PC-3 (cell line): ENCODE measurements around the gene NOC2L. TPM values are rescaled to one million over a fixed set of nuclear protein-coding genes. Genes with fewer than 3 reads are reported as not detected.

ENCODE experiments used
- ATAC-seq: fragments of 200-7000 bp; cut with Tn5 transposase; 2 replicates; pipeline ENCODE4 v1.9.1; 2020; ENCODE audit warnings: mild to moderate bottlenecking, moderate library complexity
- BruUV-seq: library from RNA; stranded (reverse); fragments of 400-500 nt; replicated peaks from 2 replicates; lab custom pipeline; 2021; lab: Mats Ljungman, UMichigan
- CTCF ChIA-PET: fragments of 300-600 bp; sonication (Branson Sonifier 250); formaldehyde crosslinking; loops from one replicate; lab custom pipeline; 2022; ENCODE audit warnings: antibody characterized with exemption; lab: Charles Lee
- POLR2A ChIA-PET: fragments of 300-600 bp; sonication (Branson Sonifier 250); formaldehyde crosslinking; loops from one replicate; lab custom pipeline; 2022; ENCODE audit warnings: antibody characterized with exemption; ENCODE audit not compliant: unreplicated experiment; lab: Charles Lee
- DNase-seq: peaks from one replicate; pipeline ENCODE4 v3.0.0-alpha.2; 2015
- H2AFZ ChIP-seq: fragments of 300-600 bp; sonication (generic); 2 replicates; pipeline ENCODE4 v1.6.0; 2016; ENCODE audit warnings: antibody characterized with exemption, low read length
- H3F3A ChIP-seq: fragments of 300-600 bp; sonication (generic); one replicate; pipeline ENCODE4 v1.6.0; 2017; ENCODE audit warnings: antibody characterized with exemption, low read length, control low read depth, mild to moderate bottlenecking; ENCODE audit not compliant: unreplicated experiment
- H3K27ac ChIP-seq: fragments of 300-600 bp; sonication (generic); 2 replicates; pipeline ENCODE4 v1.5.1; 2016; ENCODE audit warnings: mild to moderate bottlenecking, low read length
- H3K27me3 ChIP-seq: fragments of 300-600 bp; sonication (generic); 2 replicates; pipeline ENCODE4 v1.6.1; 2016; ENCODE audit warnings: low read length, mixed read lengths
- H3K36me3 ChIP-seq: fragments of 300-600 bp; sonication (generic); 2 replicates; pipeline ENCODE4 v1.6.1; 2016; ENCODE audit warnings: low read depth, mixed run types, low read length, mixed read lengths
- H3K4me1 ChIP-seq: fragments of 300-600 bp; sonication (generic); 2 replicates; pipeline ENCODE4 v1.5.1; 2016; ENCODE audit warnings: low read length; ENCODE audit not compliant: insufficient read depth
- H3K4me2 ChIP-seq: fragments of 300-600 bp; sonication (generic); 2 replicates; pipeline ENCODE4 v1.6.0; 2016; ENCODE audit warnings: low read length
- H3K4me3 ChIP-seq: fragments of 300-600 bp; sonication (generic); 2 replicates; pipeline ENCODE4 v1.5.1; 2016; ENCODE audit warnings: mild to moderate bottlenecking, low read length, mixed read lengths
- H3K79me2 ChIP-seq: fragments of 300-600 bp; sonication (generic); 2 replicates; pipeline ENCODE4 v1.6.1; 2017; ENCODE audit warnings: low read length, mixed read lengths
- H3K9ac ChIP-seq: fragments of 300-600 bp; sonication (generic); 2 replicates; pipeline ENCODE4 v1.6.0; 2016; ENCODE audit warnings: mild to moderate bottlenecking, low read length
- H3K9me2 ChIP-seq: fragments of 300-600 bp; sonication (generic); replicated peaks from 2 replicates; pipeline ENCODE4 v1.6.1; 2016; ENCODE audit warnings: mixed run types, low read length, mixed read lengths
- H3K9me3 ChIP-seq: fragments of 300-600 bp; sonication (generic); 2 replicates; pipeline ENCODE4 v1.6.1; 2016; ENCODE audit warnings: low read length, mixed read lengths
- H4K20me1 ChIP-seq: fragments of 300-600 bp; sonication (generic); 2 replicates; pipeline ENCODE4 v1.6.1; 2016; ENCODE audit warnings: low read length, mixed read lengths
- CTCF ChIP-seq: fragments of 300-600 bp; sonication (generic); conservative IDR thresholded peaks from 2 replicates; pipeline ENCODE4 v1.5.1; 2017; ENCODE audit warnings: antibody characterized with exemption, low read depth, mild to moderate bottlenecking, low read length
- EZH2 ChIP-seq: fragments of 300-600 bp; sonication (generic); IDR thresholded peaks from one replicate; pipeline ENCODE4 v1.6.1; 2017; ENCODE audit warnings: antibody characterized with exemption, mild to moderate bottlenecking, low read length; ENCODE audit not compliant: unreplicated experiment
- EZH2phosphoT487 ChIP-seq: fragments of 300-600 bp; sonication (generic); IDR thresholded peaks from 2 replicates; pipeline ENCODE4 v1.6.1; 2018; ENCODE audit warnings: mild to moderate bottlenecking, antibody characterized with exemption, low read length, borderline replicate concordance
- intact Hi-C: fragments of 100-400 bp; cut with micrococcal nuclease; formaldehyde crosslinking; loops from 2 replicates; pipeline ENCODE4 v1.9.0; 2023
- total RNA-seq: library from RNA; depleted of rRNA; stranded (reverse); fragments of >200 nt; gene quantifications from 2 replicates; pipeline ENCODE4 v1.2.3, GENCODE V29; 2014

Gene NOC2L
- total RNA-seq, 1 experiment from 2014 or later: 262 TPM

- TF ChIP-seq CTCF: no peak
- no peak for TF ChIP-seq EZH2phosphoT487
- TF ChIP-seq EZH2: no peak
- H3K27ac ChIP-seq: no peak overlapping the region
- intact Hi-C loops: no loop called here
- DNase-seq: no peak
- BruUV-seq: no TSS peak
- H3K4me3 ChIP-seq: no peak overlapping the region
- peaks cover 38% of the 10 kb centered on the region for H3K79me2 ChIP-seq
- POLR2A ChIA-PET: no interaction called here
- H4K20me1 ChIP-seq: peaks cover 5% of the 10 kb centered on the region; the same call in 1 of the 2 replicates
- H3F3A ChIP-seq: no peaks in the 10 kb centered on the region
- H3K36me3 ChIP-seq: peaks cover 36% of the 10 kb centered on the region
- no peaks in the 10 kb centered on the region for H3K9me2 ChIP-seq
- CTCF ChIA-PET: no interaction called here
- peaks cover 9% of the 10 kb centered on the region for H3K4me1 ChIP-seq
- ATAC-seq: no peak
- no peak overlapping the region for H2AFZ ChIP-seq
- no peaks in the 10 kb centered on the region for H3K27me3 ChIP-seq
- no peak overlapping the region for H3K4me2 ChIP-seq
- H3K9me3 ChIP-seq: no peaks in the 10 kb centered on the region
- no peak overlapping the region for H3K9ac ChIP-seq
These were observed 3.6 kb downstream of the NOC2L start for GRCh38 chr1:955474-955873.

GRCh38 chr1:954927-955326, 4.1 kb downstream of the NOC2L start:
- Histone ChIP-seq H3K4me1 (peaks cover 9% of the 10 kb centered on the region), H3K9me2 (no peaks in the 10 kb centered on the region), H3K27ac (no peak overlapping the region), H3F3A (no peaks in the 10 kb centered on the region), H3K9ac (no peak overlapping the region), H3K9me3 (no peaks in the 10 kb centered on the region), H3K79me2 (peaks cover 38% of the 10 kb centered on the region), H3K27me3 (no peaks in the 10 kb centered on the region), H4K20me1 (peaks cover 5% of the 10 kb centered on the region; the same call in 1 of the 2 replicates), H3K36me3 (peaks cover 42% of the 10 kb centered on the region), H3K4me3 (no peak overlapping the region), H2AFZ (no peak overlapping the region), H3K4me2 (no peak overlapping the region)
- TF ChIP-seq EZH2phosphoT487 (no peak), CTCF (no peak), EZH2 (no peak)
- no TSS peak for BruUV-seq
- CTCF ChIA-PET: no interaction called here
- no peak for DNase-seq
- POLR2A ChIA-PET: no interaction called here
- no peak for ATAC-seq
- intact Hi-C loops: no loop called here

GRCh38 chr1:953524-954320, 5.3 kb downstream of the NOC2L start:
- Histone ChIP-seq H3F3A (no peaks in the 10 kb centered on the region), H4K20me1 (peaks cover 5% of the 10 kb centered on the region; the same call in 1 of the 2 replicates), H3K36me3 (peaks cover 52% of the 10 kb centered on the region), H3K9me2 (no peaks in the 10 kb centered on the region), H3K27me3 (no peaks in the 10 kb centered on the region), H3K27ac (no peak overlapping the region), H3K9me3 (no peaks in the 10 kb centered on the region), H3K4me1 (peaks cover 9% of the 10 kb centered on the region), H3K9ac (no peak overlapping the region), H3K79me2 (peaks cover 34% of the 10 kb centered on the region), H3K4me3 (no peak overlapping the region), H3K4me2 (no peak overlapping the region), H2AFZ (no peak overlapping the region)
- BruUV-seq: no TSS peak
- TF ChIP-seq EZH2phosphoT487 (no peak), EZH2 (no peak)
- ATAC-seq: no peak
- no peak for DNase-seq
- intact Hi-C loops: no loop called here
- ChIA-PET CTCF (no interaction called here), POLR2A (no interaction called here)
